GM21723 (cell line): ENCODE results near the gene SLC9A9.
A peak's percentile ranks its signal among the peaks of the same experiment; 100 is the strongest.
"Not testable (repeated sequence)": the region's sequence is repeated elsewhere in the genome, so short reads cannot be mapped to it uniquely, and the experiment has no call there.

ENCODE experiments used
- ATAC-seq: cut with Tn5 transposase; IDR thresholded peaks from one replicate; pipeline ENCODE4 v1.9.1; 2021; ENCODE audit warnings: mild to moderate bottlenecking, moderate library complexity; ENCODE audit not compliant: unreplicated experiment

SLC9A9 gene

GRCh38 chr3:143847787-143848631 is at the start of gene SLC9A9:
TSS of gene SLC9A9 (minus strand) at chr3:143848468. CDS start at chr3:143848322, 146 bp downstream.
- peak; percentile 92 for ATAC-seq

DNA sequence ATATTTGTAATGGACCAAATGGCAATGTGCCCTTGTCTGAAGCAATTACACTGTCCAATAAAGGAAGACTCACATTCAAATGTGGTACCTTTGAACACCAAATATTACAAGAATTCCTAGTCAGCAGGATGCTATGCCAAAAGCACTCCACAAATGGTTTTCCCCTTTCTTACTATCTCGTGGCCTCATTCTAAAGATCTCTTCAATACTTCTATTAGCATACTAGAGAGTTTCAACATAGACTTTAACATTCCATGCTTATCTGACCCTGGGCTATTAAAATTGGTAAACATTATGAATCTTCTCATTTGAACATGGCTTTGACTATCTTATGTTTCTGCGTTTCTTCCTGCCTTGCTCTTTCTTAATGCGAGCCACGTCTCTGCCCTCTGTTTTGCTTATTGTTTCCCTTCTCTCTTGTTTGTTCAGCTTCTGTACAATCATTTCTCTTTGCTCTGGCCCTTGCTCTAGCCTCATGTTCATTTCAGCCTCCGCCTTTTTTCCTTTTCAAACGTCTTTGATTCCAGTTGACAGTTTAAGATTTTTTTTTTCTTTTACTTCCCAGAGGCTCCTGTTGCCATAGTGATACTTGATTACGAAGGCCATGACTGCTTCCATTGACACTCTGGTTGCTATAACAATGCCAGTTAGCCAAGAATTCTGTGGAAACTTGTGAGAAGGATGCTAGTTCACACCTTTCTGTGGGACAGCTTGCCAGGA is 49.5 kb upstream of the SLC9A9 start:
- no peak for ATAC-seq

DNA sequence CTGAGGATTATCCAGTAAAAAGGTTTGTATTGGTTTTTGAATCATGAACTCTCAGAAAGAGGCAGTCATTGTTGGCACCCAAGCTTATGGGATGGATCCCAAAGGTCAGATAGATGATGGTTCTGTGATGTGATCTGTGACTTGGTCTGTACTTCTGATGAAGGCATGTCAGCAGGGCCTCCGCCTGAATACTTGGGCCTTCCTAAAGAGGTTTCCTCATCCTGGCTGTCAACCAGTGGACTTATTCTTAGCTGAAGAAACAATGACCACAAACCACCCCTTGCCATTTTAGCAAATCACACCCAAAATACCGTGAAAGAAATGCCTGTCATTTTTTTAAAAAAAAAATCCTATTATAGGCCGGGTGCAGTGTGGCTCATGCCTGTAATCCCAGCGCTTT is 48.2 kb upstream of the SLC9A9 start:
- ATAC-seq: no peak

- ATAC-seq: no peak
These were observed 47.5 kb upstream of the SLC9A9 start for GRCh38 chr3:143895805-143896204.

GRCh38 chr3:143888846-143889245 is 40.6 kb upstream of the SLC9A9 start:
- ATAC-seq: no peak

DNA sequence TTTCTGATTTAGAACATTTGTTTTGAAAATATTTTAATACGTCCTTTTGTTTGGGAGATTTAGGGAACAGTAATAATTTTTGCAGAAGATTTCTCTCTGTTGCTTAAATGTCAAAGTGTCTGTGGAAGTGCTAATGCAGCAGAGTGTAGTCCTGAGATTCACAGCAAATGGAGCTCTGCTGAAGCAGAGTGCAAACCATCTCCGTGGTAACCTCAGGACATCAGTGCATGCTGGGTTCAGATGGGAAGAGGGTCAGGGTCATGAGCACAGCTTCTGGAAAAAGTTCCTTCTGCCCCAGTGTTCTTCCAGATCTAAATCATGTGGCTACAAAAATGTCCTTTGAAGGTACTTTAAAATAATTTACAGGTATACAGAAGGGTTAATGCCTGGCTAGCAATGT is 39.9 kb upstream of the SLC9A9 start:
- ATAC-seq: no peak

DNA sequence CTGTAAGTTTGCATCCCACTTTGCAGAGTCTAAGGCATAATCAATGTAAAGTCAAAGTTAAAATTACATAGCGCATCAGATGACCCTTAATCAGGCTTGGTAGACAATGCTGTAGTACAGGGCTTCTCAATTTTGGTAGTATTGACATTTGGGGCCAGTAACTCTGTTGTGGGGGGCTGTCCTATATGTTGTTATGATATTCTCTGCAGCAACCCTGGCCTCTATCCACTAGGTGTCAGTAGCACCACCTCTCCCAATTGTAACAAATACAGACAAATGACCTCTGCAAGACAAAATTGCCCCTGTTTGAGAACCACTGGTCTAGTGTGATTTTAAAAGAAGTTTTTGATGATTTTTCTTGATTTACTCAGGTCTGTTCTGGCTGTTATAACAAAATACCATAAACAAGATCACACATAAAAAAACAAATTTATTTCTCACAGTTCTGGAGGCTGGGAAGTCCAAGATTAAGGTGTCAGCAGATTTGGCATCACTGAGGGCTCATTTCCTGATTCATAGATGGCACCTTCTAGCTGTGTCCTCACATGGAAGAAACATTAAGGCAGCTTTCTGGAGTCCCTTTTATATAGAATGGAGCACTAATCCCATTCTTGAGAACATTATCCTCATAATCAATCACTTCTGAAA is 37.6 kb upstream of the SLC9A9 start:
- peak; percentile 93 for ATAC-seq

DNA sequence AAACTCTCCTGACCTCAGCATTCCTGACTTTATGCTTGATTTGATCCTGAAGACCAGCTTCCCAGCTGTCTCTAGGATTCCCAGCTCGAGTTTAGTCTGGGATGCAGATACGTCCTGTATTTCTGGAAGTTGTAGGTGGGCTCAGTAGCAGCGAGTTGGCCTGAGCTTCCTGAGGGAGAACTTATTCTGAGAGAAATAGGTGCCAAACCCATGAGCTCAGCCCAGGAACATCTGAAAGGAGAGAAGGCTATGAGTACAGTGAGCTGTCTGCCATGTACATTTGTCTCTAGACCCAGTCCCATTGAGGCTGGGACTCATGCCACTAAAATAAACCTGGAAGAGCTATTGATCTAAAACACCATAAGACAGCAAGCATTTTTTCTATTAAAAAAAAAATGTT is 36.6 kb upstream of the SLC9A9 start:
- ATAC-seq: no peak

GRCh38 chr3:143883151-143883550 is 34.9 kb upstream of the SLC9A9 start:
- ATAC-seq: no peak

DNA sequence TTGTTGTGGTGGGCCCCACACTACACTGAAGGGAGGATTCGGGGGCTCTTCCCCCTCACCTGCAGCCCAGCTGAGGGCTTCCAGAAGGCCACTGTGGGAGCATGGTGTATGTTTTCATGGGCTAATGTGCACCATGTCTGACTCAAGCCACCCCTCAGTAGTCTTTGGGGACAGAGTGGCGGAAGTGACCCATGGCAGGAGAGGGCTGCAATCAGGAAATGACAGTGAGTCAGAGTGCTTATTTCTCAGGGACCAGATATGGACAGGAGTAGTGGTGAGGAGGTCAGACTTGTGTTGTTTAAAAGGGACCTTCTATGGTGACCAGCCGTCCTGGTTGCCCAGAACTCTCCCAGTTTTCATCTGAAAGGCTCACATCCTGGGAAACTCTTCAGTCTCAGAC is 32.8 kb upstream of the SLC9A9 start:
- ATAC-seq: no peak

GRCh38 chr3:143875546-143875945 is 27.3 kb upstream of the SLC9A9 start:
- ATAC-seq: no peak

GRCh38 chr3:143873553-143873952 is 25.3 kb upstream of the SLC9A9 start:
- ATAC-seq: not testable (repeated sequence)

- no peak for ATAC-seq
These were observed 17.0 kb upstream of the SLC9A9 start for GRCh38 chr3:143865302-143865701.

DNA sequence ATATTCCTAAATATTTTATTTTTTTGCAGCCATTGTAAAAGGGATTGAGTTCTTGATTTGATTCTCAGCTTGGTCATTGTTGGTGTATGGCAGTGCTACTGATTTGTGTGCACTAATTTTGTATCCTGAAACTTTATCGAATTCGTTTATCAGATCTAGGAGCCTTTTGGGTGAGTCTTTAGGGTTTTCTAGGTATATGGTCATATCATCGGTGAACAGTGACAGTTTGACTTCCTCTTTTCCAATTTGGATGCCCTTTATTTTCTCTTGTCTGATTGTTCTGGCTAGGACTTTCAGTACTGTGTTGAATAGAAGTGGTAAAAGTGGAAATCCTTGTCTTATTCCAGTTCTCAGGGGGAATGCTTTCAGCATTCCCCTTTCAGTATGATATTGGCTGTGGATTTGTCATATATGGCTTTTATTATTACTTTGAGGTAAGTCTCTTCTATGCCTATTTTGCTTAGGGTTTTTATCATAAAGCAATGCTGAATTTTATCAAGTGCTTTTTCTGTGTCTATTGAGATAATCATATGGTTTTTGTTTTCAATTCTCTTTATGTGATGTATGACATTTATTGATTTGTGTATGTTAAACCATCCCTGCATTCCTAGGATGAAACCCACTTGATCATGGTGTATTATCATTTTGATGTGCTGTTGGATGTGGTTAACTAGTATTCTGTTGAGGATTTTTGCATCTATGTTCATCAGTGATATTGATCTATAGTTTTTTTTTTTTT is 11.4 kb upstream of the SLC9A9 start:
- no peak for ATAC-seq

- ATAC-seq: no peak
These were observed 8.1 kb upstream of the SLC9A9 start for GRCh38 chr3:143856252-143856970.

DNA sequence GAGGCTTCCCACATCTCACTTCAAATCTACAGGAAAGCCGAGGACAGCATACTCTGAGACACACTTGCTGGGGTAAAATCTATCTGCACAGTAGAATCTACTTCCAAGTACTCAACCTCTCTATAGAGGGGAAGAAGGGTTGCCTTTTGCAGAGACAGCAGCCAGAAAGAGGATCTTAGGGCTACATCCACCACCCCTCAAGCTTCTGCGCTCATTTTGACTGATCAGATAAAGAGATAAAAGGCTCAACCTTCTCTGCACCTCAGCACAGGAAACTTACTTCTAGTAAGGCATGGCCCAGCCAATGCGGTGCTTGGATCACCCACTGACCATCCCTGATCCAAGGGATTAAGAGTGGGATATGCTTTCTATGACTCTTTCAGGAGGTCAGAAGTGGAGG is 6.9 kb upstream of the SLC9A9 start:
- no peak for ATAC-seq

DNA sequence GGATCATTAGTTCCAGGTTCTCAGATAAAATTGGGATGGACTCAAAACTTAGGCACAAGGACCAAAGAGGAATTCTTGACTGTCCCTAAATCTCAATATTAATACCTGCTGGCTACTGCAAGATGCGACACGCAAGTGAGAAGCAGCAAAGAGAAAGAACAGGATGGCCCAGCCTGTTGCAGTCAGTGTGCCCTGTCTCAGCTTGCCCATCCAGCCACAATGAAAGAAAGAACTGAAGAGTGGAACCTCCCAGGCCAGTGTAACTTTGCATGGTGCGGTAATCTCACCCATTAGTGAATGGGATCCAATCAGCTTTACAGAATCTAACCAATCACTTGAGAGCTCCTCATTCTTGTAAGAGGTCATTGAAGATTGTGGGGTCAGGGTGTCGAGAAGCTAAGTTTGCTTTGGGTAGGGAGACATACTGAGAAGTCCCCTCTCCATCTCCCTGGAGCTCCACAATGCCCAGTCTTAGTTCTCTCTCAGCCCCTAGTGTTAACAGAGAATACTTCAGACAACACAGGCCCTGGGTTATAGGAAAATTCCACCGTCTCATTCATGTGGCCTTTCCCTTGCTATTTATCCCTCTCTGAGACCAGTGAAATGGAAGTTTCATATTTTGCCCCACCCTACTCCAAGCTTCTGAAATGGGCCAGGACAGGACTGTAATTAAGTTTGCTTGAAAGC is 3.2 kb upstream of the SLC9A9 start:
- ATAC-seq: no peak

DNA sequence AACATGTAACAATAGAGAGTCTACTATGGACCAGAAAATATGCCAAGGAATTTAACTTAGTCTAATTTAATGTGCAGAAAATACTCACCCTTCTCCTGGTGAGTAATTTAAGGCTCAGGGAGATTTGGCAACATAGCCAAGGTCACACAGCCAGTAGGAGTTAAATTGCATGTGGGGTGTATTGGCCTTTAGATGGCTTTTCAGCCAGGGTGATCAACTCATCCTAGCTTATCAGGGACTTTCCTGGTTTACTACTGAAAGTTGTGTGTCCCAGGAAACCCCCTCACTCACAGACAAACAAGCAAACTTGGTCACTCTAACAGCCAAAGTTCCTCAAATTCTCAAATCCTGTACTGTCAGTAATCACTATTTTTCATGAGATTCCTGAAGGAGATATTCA is 2.6 kb upstream of the SLC9A9 start:
- ATAC-seq: no peak

- ATAC-seq: peak; percentile 41
These were observed 1.7 kb upstream of the SLC9A9 start for GRCh38 chr3:143849854-143850549.
